Chondrocyte (in vitro differentiated cells): Measurements from ENCODE around the gene GALNT9. TPM values are rescaled to one million over a fixed set of nuclear protein-coding genes. Genes with fewer than 3 reads are reported as not detected.
"Not testable (repeated sequence)": the region's sequence is repeated elsewhere in the genome, so short reads cannot be mapped to it uniquely, and the experiment has no call there.

Experiments
- DNase-seq: peaks from one replicate; pipeline ENCODE4 v3.0.0; 2021; ENCODE audit warnings: mixed read lengths, low spot score
- H3K27ac Mint-ChIP-seq: one replicate; pipeline ENCODE4 v1.8.0; 2021; ENCODE audit warnings: mild to moderate bottlenecking, moderate library complexity, mixed read lengths; ENCODE audit not compliant: unreplicated experiment
- H3K27me3 Mint-ChIP-seq: 2 replicates; pipeline ENCODE4 v1.8.0; 2021; ENCODE audit warnings: low read depth, mixed read lengths
- H3K36me3 Mint-ChIP-seq: 2 replicates; pipeline ENCODE4 v1.8.0; 2021; ENCODE audit warnings: low read depth, mixed read lengths
- H3K4me1 Mint-ChIP-seq: 2 replicates; pipeline ENCODE4 v1.8.0; 2021; ENCODE audit warnings: low read depth, mild to moderate bottlenecking, mixed read lengths
- H3K4me3 Mint-ChIP-seq: one replicate; pipeline ENCODE4 v1.8.0; 2021; ENCODE audit warnings: mild to moderate bottlenecking, moderate library complexity, mixed read lengths; ENCODE audit not compliant: unreplicated experiment
- H3K9me3 Mint-ChIP-seq: 2 replicates; pipeline ENCODE4 v1.8.0; 2021; ENCODE audit warnings: low read depth, mixed read lengths
- total RNA-seq: library from RNA; stranded (reverse); gene quantifications from 3 replicates; pipeline ENCODE4 v1.2.1, GENCODE V29; 2021
- TF ChIP-seq, protein P1 (sequence below): fragments of 200-600 bp; sonication (generic); IDR thresholded peaks from 2 replicates; pipeline ENCODE4 v1.5.0; 2021; ENCODE audit warnings: antibody characterized with exemption, mild to moderate bottlenecking, moderate library complexity

The GALNT9 gene
- total RNA-seq, 1 donor from 2014 or later = not detected

- Mint-ChIP-seq H3K9me3 (no peaks in the 10 kb centered on the region), H3K4me3 (no peak overlapping the region), H3K36me3 (no peaks in the 10 kb centered on the region), H3K4me1 (no peaks in the 10 kb centered on the region), H3K27ac (no peak overlapping the region), H3K27me3 (peaks cover 23% of the 10 kb centered on the region)
- TF ChIP-seq, protein P1, sequence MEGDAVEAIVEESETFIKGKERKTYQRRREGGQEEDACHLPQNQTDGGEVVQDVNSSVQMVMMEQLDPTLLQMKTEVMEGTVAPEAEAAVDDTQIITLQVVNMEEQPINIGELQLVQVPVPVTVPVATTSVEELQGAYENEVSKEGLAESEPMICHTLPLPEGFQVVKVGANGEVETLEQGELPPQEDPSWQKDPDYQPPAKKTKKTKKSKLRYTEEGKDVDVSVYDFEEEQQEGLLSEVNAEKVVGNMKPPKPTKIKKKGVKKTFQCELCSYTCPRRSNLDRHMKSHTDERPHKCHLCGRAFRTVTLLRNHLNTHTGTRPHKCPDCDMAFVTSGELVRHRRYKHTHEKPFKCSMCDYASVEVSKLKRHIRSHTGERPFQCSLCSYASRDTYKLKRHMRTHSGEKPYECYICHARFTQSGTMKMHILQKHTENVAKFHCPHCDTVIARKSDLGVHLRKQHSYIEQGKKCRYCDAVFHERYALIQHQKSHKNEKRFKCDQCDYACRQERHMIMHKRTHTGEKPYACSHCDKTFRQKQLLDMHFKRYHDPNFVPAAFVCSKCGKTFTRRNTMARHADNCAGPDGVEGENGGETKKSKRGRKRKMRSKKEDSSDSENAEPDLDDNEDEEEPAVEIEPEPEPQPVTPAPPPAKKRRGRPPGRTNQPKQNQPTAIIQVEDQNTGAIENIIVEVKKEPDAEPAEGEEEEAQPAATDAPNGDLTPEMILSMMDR = no peak
- DNase-seq = peak; percentile 82
These were observed 26.7 kb downstream of the GALNT9 start for GRCh38 chr12:132302466-132303358.

DNA sequence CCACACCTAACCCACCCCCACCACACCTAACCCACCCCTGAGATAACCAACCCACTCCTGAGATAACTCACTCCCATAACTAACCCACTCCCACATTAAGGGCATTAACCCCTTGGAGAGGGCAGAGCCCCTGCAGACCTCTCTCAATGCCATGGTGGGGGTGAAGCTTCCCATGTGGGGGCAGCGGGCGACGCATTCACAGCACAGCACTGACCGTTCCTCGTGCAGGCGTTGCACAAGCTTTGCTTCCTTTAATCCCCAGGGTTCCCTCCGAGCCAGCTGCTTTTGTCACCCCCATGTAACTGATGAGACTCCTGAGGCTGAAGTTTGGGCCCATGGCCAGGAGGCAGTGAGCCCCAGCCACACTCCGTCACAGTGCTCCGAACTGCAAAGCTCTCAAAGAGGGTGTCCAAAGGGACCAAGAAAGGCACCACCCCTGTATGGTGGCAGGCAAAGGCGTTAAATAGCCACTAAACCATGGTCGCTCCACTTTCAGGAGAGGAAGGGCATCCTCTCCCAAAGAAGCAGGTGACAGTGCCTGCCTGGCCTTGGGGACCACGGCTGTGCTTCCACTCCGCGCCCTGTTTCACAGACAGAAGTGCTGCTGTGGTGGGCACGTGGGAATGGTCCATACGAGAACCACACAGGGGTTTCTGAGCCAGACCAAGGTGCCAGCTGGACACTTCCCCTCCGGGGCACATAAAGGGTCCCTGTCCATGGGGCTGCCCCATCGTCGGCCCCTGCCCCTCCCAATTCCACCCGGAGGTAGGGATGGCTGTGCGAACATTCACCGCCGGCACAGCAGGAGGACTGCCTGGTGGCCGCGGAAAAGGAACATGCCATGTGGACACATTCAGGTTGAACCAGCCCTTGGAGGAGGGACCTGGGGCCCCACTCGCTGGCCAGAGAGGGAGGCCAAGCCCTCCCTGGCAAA, 28.3 kb downstream of the GALNT9 start:
- no peak overlapping the region for H3K27ac Mint-ChIP-seq
- no peaks in the 10 kb centered on the region for H3K9me3 Mint-ChIP-seq
- H3K4me3 Mint-ChIP-seq = no peak overlapping the region
- TF ChIP-seq, protein P1 = no peak
- no peaks in the 10 kb centered on the region for H3K4me1 Mint-ChIP-seq
- H3K36me3 Mint-ChIP-seq = no peaks in the 10 kb centered on the region
- DNase-seq = peak; percentile 80
- H3K27me3 Mint-ChIP-seq = peaks cover 11% of the 10 kb centered on the region

GRCh38 chr12:132296063-132296462, 33.3 kb downstream of the GALNT9 start:
- peaks cover 21% of the 10 kb centered on the region for H3K27me3 Mint-ChIP-seq
- no peaks in the 10 kb centered on the region for H3K9me3 Mint-ChIP-seq
- no peak overlapping the region for H3K4me3 Mint-ChIP-seq
- H3K36me3 Mint-ChIP-seq = no peaks in the 10 kb centered on the region
- no peaks in the 10 kb centered on the region for H3K4me1 Mint-ChIP-seq
- H3K27ac Mint-ChIP-seq = no peak overlapping the region
- DNase-seq = peak; percentile 62
- TF ChIP-seq, protein P1 = no peak

DNA sequence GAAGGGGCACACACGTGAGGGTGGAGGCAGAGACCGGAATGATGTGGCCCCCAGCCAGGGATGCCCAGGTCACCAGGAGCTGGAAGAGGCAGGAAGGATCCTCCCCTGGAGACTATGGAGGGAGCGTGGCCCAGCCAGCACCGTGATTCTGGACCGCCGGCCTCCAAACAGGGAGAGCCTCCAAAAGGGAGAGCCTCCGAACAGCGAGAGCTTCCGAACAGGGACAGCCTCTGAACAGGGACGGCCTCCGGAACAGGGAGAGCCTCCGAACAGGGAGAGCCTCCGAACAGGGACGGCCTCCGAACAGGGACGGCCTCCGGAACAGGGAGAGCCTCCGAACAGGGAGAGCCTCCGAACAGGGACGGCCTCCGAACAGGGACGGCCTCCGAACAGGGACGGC, 33.8 kb downstream of the GALNT9 start:
- H3K9me3 Mint-ChIP-seq, H3K4me1 Mint-ChIP-seq, H3K4me3 Mint-ChIP-seq: not testable (repeated sequence)

GRCh38 chr12:132295101-132295526, 34.3 kb downstream of the GALNT9 start:
- Mint-ChIP-seq H3K4me3 (no peak overlapping the region), H3K36me3 (no peaks in the 10 kb centered on the region), H3K27ac (no peak overlapping the region), H3K4me1 (no peaks in the 10 kb centered on the region), H3K9me3 (no peaks in the 10 kb centered on the region), H3K27me3 (peaks cover 17% of the 10 kb centered on the region)
- DNase-seq = peak; percentile 75
- TF ChIP-seq, protein P1 = no peak

More for the DNA sequence above, 33.8 kb downstream of the GALNT9 start:
- H3K27ac Mint-ChIP-seq, DNase-seq, H3K36me3 Mint-ChIP-seq: not testable (repeated sequence)
- peaks cover 17% of the 10 kb centered on the region for H3K27me3 Mint-ChIP-seq
